NCI-H524 treated with DMSO at 0.1 percent for 48 hours (cell line): Measurements from ENCODE around the gene TOX4.
"Not testable (repeated sequence)": the region's sequence is repeated elsewhere in the genome, so short reads cannot be mapped to it uniquely, and the experiment has no call there.

Experiments used
- DNase-seq: peaks from one replicate; lab custom pipeline; 2025; lab: John Stamatoyannopoulos, UW

The TOX4 gene

DNA sequence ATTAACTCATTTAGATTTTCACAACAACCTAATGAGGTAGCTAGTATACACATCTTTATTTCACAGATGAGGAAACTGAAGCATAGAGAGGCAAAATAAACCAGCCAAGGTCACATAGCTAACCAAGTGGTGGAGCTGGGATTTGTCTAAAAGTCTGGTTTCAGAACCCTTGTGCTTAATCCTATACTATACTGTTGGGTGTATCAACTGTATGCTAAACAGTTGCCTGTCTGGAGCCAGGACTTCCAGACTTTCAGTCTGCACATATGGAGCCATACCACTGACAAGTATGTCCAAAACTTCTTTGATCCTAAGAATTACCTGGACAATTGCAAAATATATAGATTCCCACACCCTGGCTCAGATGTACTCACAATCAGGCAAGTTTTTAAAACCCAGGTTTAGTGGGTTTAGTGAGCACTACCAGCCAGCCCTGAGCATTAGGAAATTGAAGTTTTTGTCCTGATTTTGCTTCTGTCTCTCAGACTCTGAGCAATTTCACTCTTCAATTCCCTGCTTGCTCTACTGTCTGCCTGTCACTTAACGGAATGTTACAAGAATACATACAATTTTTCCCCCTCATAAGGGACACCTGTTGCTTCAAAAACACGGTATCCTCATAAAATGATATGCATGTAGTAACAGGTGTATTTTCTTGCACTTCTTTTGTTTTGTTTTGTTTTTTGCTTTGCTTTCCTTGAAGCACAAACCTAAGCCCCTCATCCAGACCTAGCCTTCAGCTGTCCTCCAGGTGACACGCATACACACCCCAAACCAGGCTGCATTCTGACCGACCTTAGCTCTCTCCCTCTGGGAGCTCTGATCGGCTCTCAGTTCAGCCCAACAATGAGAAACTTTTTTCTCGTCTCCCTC, 58.8 kb downstream of the TOX4 start:
- DNase-seq = no peak

DNA sequence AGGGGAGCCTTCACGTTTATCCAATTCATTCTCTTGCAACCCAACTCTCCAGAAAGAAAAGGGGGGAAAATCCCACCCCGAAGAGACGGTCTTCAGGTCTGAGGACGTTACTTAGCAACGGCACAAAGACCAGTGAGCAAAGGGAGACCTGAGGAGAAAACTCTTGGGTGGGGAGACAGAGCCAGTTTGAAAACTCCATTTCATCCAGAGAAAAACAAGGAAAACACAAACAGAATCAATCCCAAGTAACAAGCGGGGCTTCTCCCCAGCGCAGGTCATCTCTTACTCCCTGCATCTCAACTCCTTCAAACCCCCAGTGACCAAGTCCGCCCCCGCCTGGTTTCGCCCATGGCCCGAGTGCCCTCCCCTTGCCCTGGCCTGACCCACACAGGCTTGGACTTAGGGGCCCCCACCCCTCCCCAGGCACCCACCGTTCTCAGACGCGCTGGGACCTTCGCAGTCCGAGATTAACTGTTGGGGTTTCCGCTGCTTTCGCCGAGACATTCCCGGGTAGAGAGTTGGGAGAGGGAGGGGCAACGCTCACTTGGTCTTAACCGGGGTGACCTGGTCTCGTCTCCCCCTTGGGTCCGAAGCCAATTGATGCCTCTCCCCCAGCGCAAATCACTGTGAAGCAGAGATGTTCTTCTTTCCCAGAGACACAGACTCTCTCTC, 59.6 kb downstream of the TOX4 start:
- no peak for DNase-seq

DNA sequence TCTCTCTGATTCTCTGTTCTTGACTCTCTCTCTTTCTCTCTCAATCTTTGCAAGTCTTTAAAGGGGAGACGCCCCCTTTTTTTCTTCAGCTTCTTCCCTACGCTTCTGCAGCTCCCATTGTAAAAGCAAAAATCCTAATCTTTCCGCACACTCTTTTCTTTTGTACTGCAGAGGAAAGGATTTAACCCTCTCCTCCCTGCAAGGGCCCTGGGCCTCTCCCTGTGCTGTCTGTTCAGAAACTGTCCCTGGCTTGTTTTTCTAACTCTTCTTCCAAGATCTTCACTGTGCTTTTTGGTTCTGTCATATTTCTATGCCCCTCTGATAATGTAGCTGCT, 60.1 kb downstream of the TOX4 start:
- no peak for DNase-seq

DNA sequence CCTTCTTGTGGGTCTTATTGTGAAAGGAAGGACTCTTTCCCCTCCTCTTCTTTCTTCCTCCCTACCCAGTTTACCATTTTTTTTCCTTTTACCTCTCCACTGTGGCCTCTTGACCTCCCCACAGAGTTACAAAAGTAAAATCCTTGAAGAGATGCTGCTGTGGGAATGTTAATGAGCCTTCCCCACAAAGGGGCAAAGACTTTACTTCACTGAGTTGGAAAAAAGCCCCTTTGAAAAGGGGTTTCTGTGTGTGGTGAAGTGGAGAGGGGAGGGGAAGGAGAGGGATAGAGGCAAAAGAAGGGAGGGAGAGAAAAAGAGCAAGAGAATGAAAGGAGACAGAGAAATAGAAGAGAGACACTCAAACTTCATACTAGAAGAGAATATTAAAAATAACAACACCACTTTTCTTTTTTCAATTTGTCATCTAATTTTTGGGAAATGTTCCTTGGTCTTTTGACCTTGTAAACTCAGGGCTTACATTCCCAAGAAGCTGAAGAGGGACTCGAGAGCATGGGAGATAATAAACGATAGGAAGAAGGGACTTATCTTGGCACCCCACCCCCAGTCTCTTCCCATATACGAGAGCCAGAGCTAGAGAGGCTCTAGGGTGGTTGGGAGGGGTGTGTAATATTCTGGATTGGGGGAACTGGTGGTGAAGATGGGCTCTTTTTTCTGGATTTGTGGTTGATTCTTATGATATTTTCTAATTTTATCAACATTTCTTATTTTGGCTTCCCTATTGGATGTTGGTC, 62.4 kb downstream of the TOX4 start:
- no peak for DNase-seq

DNA sequence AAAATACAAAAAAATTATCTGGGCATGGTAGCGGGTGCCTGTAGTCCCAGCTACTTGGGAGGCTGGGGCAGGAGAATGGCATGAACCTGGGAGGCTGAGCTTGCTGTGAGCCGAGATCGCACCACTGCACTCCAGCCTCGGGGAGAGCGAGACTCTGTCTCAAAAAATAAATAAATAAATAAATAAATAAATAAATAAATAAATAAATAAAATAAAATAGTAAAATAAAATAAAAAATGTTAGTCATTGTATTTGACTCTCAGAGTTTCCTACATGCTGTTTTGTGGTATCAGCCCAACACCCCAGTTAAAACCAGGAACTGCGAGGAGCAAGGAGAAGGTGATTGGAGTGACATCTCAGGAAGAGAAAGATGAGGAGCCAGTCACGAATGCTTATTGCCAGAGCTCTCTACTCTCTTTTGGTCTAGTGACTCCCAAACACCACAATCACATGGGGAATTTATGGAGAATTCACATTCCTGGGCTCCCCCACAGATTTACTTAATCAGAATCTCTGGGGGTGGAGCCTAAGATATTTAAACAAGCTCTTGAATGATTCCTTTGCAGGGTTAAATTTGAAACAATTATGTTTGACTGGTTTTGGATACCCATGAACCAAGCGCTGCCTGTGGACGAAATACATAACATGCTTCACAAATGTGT, 64.5 kb downstream of the TOX4 start:
- no peak for DNase-seq

DNA sequence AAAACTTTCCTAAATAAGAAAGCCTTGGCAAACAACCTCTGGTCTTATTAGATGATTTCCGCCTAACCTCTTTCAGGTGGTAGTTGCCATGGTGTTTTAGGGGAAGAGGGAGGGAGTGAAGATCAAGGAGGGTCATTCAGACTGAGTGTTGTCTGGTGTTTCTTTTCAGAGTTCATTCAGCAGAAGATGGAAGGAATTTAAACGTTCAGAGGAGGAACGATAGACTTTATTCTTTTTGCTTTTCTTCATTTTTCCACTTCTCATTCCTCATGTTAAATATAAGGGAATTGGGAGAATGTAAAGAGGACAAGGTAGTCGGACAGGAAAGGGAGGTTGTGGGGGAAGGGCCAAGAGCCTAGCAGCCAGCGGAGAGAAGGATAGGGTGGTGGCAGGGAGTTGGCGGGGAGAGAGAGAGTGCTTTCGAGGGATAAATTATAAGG, 66.5 kb downstream of the TOX4 start:
- no peak for DNase-seq

DNA sequence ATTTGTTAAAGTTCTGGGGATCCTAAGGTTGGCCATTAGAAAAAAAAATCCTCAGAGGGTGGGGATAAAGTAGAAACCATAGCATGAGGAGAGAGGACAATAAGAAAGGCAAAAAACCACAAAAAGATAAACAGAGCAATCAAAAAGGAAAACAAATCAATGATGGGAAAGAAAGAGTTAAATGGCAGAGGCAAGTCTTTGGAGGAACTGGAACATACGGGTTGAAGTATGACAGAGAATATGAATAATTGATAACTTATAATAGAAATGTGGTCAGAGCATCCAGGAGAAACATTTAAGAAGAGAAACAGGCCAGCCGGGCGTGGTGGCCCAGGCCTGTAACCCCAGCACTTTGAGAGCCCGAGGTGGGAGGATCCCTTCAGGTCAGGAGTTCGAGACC, 67.0 kb downstream of the TOX4 start:
- no peak for DNase-seq

DNA sequence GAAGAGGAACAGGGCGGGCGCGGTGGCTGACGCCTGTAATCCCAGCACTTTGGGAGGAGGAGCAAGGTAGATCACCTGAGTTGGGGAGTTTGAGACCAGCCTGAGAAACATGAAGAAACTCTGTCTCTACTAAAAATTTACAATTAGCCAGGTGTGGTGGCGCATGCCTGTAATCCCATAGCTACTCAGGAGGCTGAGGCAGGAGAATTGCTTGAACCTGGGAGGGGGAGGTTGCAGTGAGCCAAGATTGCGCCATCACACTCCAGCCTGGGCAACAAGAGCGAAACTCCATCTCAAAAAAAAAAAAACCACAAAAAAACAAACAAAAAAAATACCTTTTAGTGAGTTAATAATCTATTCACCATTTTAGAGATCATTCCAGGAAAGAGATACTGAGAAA, 67.6 kb downstream of the TOX4 start:
- DNase-seq = not testable (repeated sequence)
